ENCODE results near the gene LKAAEAR1. TPM values are rescaled to one million over a fixed set of nuclear protein-coding genes. Genes with fewer than 3 reads are reported as not detected.

LKAAEAR1 gene
- total and polyA plus RNA-seq, 9 of the 15 experiments (the other 6 are each of a cell fraction or from before 2014, with no cell fraction given) = not detected

DNA sequence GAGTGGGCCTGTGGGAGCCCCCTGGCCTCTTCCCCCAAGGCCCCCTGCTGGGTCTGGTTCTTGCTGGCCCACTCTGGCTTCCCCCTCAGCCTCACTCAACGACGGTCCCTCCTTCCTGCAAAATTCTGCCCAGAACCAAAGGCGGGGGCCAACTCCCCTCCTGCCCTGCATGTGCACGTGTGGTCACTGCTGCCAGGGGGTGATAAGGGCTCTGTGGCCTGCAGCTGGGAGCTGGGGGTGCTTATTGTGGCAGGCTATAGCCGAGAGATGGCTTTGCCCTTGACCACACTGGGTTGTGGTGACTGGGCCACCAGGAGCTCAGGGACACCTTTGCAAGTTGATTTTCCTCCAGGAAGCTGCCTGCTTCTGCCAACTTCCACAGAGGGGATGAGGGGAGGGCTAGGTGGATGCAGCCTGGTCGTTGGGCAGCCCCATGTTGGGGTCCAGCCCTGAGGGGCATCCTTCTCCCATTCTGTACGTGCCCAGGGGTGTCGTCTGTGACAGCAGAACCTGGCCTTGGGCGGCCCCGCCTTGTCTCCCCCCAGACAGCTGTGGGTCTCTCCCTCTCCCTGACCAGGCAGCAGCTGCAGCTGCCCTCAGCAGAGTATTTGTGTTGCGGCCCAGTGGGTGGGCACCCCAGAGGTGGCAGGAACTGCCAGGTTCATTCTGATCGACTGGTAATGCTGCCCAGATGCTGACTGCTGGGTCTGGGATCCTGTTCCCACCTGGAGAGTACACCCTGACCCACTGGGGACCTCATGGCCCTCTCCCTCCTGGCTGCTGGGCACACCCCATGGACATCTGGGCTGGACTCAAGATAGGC, 15.6 kb downstream of the LKAAEAR1 start (continued):
- TF ChIP-seq KAT2B (IDR thresholded peaks at IDR 0.05; ENCODE audit: low read depth, low read length) (no peak), CBFA2T2 (conservative IDR thresholded peaks at IDR 0.05) (peak; percentile 44; the same call in 1 of the 2 replicates), RBFOX2 (IDR thresholded peaks at IDR 0.05; ENCODE audit: low read depth, low read length) (0 out of 2 replicates have a peak, but pooled peaks have one; percentile 9), TAF7 (tag; IDR thresholded peaks at IDR 0.05) (no peak), SOX6 (IDR thresholded peaks at IDR 0.05) (no peak), CREM (IDR thresholded peaks at IDR 0.05; ENCODE audit: low read depth) (no peak), BMI1 (IDR thresholded peaks at IDR 0.05; ENCODE audit: low read length) (no peak)
- TF ChIP-seq, protein P1, sequence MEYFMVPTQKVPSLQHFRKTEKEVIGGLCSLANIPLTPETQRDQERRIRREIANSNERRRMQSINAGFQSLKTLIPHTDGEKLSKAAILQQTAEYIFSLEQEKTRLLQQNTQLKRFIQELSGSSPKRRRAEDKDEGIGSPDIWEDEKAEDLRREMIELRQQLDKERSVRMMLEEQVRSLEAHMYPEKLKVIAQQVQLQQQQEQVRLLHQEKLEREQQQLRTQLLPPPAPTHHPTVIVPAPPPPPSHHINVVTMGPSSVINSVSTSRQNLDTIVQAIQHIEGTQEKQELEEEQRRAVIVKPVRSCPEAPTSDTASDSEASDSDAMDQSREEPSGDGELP (CRISPR knock-in tag; IDR thresholded peaks at IDR 0.05; ENCODE audit: borderline replicate concordance) = peak; percentile 73

- H3K36me3 ChIP-seq (ENCODE audit: control insufficient read depth, insufficient read depth, low read length) = no peaks in the 10 kb centered on the region
- peaks cover 3% of the 10 kb centered on the region for H3K9me1 ChIP-seq (ENCODE audit: control insufficient read depth, insufficient read depth, low read length)
- no peak overlapping the region for H2AFZ ChIP-seq (ENCODE audit: low read depth, low read length)
- H3K27ac ChIP-seq (ENCODE audit: extremely low read depth, low read depth, low read length) = no peak overlapping the region
- H3K79me2 ChIP-seq (ENCODE audit: control insufficient read depth, insufficient read depth, low read length) = peaks cover 4% of the 10 kb centered on the region; the same call in 2 of the 3 replicates
- no peak for ATAC-seq
- intact Hi-C loops (cut with micrococcal nuclease) (no loop called here), in situ Hi-C loops (cut with MboI) (no loop called here)
- no peaks in the 10 kb centered on the region for H4K20me1 ChIP-seq (replicated peaks; ENCODE audit: control insufficient read depth, insufficient read depth, low read length)
- 52% methylated on average over 9 of the region's 12 CpGs for WGBS (ENCODE audit: insufficient coverage, low coverage, missing lambda C conversion rate)
- no peaks in the 10 kb centered on the region for H3K9me3 ChIP-seq (replicated peaks; ENCODE audit: control insufficient read depth, insufficient read depth, low read depth, low read length)
- peak overlapping the region in 1 of 2 experiments; percentile 76; a peak in 1 of 4 replicates for H3K9ac ChIP-seq (ENCODE audit: insufficient read depth in 1 of 2, low read depth in 2 of 2, low read length in 2 of 2)
- no peak overlapping the region for H3K4me3 ChIP-seq
- ChIA-PET CTCF (ENCODE audit: low intra/inter-chr PET ratio) (no interaction called here), POLR2A (interaction anchor here (0.6 to 1.0 kb wide), 2 partner anchors 9 to 18 kb away, joined by 4 to 5 read pairs; no protein-coding TSS in a partner anchor)
- peaks cover 30 to 95% of the 10 kb centered on the region in 2 experiments for H3K4me1 ChIP-seq (replicated peaks in 1 of 2; ENCODE audit: control insufficient read depth in 2 of 2, insufficient read depth in 2 of 2, low read length in 2 of 2)
- DNase-seq (ENCODE audit: extremely low read depth in 1 of 4, low spot score in 3 of 4) = no peak
- TF ChIP-seq CTCFL (IDR thresholded peaks at IDR 0.05; ENCODE audit: borderline replicate concordance, insufficient read depth, low read depth, low read length, poor library complexity, severe bottlenecking) (no peak), HNRNPK (IDR thresholded peaks at IDR 0.05; ENCODE audit: low read depth, low read length, poor library complexity, severe bottlenecking) (no peak), KDM1A (IDR thresholded peaks at IDR 0.05) (no peak), NR2C1 (IDR thresholded peaks at IDR 0.05) (no peak), NR2C1 (tag; IDR thresholded peaks at IDR 0.05) (no peak), RHOXF2B (CRISPR knock-in tag; conservative IDR thresholded peaks at IDR 0.05) (no peak), SRSF3 (IDR thresholded peaks at IDR 0.05; ENCODE audit: insufficient read depth, low read length) (no peak)
- TF ChIP-seq, protein P2, sequence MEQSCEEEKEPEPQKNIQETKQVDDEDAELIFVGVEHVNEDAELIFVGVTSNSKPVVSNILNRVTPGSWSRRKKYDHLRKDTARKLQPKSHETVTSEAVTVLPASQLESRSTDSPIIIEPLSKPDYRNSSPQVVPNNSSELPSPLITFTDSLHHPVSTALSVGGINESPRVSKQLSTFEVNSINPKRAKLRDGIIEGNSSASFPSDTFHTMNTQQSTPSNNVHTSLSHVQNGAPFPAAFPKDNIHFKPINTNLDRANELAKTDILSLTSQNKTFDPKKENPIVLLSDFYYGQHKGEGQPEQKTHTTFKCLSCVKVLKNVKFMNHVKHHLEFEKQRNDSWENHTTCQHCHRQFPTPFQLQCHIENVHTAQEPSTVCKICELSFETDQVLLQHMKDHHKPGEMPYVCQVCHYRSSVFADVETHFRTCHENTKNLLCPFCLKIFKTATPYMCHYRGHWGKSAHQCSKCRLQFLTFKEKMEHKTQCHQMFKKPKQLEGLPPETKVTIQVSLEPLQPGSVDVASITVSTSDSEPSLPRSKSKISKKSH (CRISPR knock-in tag; IDR thresholded peaks at IDR 0.05) = no peak
- no TSS peak for BruUV-seq (replicated peaks)
- no peak overlapping the region for H3K4me2 ChIP-seq (ENCODE audit: insufficient read depth, low read length)
- H3K27me3 ChIP-seq (ENCODE audit: control insufficient read depth in 2 of 2, insufficient read depth in 2 of 2, low read length in 2 of 2) = no peaks in the 10 kb centered on the region
- FAIRE-seq = no peak
Measured at GRCh38 chr20:64067733-64068307, 16.4 kb downstream of the LKAAEAR1 start.

Measured in K562 (cell line).